Cardiac fibroblast (primary cell): Measurements from ENCODE around the gene STAT2.

Experiments used
- DNase-seq, 2 donors: peaks; one replicate each; pipeline versions ENCODE4 v3.0.0 to v3.0.0-alpha.2; 2010; ENCODE audit warnings: low read depth in 2 of 2
- H3K4me3 ChIP-seq, 2 donors: replicated peaks in 1 of 2; 1 replicate in 1 of 2; 2 replicates in 1 of 2; pipeline ENCODE4 v1.5.1; 2011; ENCODE audit warnings: low read depth in 2 of 2, low read length in 2 of 2, mild to moderate bottlenecking in 2 of 2, moderate library complexity in 1 of 2
- CTCF ChIP-seq: IDR thresholded peaks from one replicate; pipeline ENCODE4 v1.5.1; 2011; ENCODE audit warnings: low read depth, mild to moderate bottlenecking, low read length, inconsistent platforms

The STAT2 gene

DNA sequence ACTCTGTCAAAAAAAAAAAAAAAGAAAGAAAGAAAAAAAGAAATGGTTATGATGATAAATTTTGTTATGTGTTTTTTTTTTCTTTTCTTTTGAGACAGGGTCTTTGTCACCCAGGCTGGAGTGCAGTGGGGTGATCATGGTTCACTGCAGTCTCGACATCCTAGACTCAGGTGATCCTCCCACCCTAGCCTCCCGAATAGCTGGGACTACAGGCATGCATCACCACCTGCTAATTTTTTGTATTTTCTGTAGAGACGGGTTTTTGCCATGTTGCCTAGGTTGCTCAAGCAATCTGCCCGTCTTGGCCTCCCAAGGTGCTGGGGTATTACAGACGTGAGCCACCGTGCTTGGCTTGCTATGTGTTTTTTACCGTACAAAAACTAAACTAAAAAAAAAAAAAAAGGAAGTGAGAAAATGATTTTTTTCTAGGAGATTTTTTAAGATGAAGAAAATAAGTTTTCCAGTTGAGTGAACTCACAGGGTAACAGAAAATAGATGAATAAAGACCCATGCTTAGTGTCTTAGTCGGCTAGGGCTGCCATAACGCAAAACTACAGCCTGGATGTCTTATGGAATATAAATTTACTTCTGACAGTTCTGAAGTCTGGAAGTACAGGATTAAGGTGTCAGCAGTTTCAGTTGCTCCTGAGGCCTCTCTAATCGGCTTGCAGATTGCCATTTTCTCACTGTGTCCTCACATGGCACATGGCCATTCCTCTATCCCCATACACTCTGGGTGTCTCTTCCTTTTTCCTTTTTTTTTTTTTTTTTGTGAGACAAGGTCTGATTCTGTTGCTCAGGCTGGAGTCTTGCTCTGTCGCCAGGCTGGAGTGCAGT is 15.9 kb upstream of the STAT2 start:
- no peak for TF ChIP-seq CTCF
- H3K4me3 ChIP-seq = no peak overlapping the region
- DNase-seq = no peak

DNA sequence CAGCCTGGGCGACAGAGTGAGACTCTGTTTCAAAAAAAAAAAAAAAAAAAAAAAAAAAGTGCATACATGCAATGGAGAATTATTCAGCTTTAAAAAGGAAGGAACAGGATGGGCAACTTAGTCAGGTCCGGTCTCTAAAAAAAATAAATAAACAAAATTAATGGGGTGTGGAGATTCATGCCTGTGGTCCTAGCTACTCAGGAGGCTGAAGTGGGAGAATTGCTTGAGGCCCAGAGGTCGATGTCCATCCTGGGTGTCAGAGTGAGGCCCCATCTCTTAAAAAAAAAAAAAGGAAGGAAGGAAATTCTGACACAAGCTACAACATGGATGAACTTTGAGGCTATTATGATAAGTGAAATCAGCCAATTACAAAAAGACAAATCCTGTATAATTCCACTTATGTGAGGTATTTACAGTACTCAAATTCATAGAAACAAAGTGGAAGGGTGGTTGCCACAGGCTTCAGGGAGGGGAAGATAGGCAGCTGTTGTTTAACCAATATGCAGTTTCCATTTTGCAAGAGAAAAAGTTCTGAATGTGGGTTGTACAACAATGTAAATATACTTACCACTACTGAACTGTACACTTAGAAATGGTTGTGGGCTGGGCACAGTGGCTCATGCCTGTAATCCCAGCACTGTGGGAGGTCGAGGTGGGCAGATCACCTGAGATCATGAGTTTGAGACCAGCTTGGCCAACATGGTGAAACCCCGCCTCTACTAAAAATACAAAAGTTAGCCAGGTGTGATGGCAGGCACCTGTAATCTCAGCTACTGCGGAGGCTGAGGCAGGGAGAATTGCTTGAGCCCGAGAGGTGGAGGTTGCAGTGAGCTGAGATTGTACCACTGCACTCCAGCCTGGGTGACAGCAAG is 15.1 kb upstream of the STAT2 start:
- DNase-seq = no peak
- H3K4me3 ChIP-seq = no peak overlapping the region
- no peak for TF ChIP-seq CTCF

- no peak overlapping the region for H3K4me3 ChIP-seq
- TF ChIP-seq CTCF = no peak
- DNase-seq = no peak
These were observed 13.6 kb upstream of the STAT2 start for GRCh38 chr12:56373515-56373914.

DNA sequence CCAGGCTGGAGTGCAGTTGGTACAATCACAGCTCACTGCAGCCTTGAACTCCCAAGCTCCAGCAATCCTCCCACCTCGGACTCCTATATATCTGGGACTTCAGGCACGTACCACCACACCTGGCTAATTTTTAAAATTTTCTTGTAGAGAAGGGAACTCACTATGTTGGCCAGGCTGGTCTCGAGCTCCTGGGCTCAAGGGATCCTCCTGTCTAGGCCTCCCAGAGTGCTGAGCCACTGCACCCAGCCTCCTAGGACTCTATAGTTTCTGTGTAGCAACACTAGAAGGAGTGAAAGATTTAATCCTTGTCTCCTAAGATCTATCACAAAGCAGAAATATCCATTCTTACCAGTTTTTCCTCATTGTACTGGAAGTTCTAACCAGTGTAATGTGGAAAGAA is 7.0 kb upstream of the STAT2 start:
- DNase-seq = no peak
- no peak for TF ChIP-seq CTCF
- no peak overlapping the region for H3K4me3 ChIP-seq

- TF ChIP-seq CTCF = no peak
- DNase-seq = no peak
- no peak within 1 kb of the TSS for H3K4me3 ChIP-seq
These were observed 2.5 kb upstream of the STAT2 start, which contains the start of gene APOF for GRCh38 chr12:56362130-56363059. Gene APOF (minus strand): TSS chr12:56362857. CDS start chr12:56362745, 112 bp downstream.

- H3K4me3 ChIP-seq = no peak overlapping the region
- no peak for DNase-seq
- no peak for TF ChIP-seq CTCF
These were observed 1.7 kb upstream of the STAT2 start for GRCh38 chr12:56361487-56362129.
